IPS-15b (cell line): ENCODE measurements around the gene POMGNT2.

ENCODE experiments used
- H3K27me3 ChIP-seq: one replicate; pipeline ENCODE4 v1.6.1; 2013; ENCODE audit warnings: low read length; ENCODE audit not compliant: control insufficient read depth, insufficient read depth
- H3K36me3 ChIP-seq: one replicate; pipeline ENCODE4 v1.6.1; 2013; ENCODE audit warnings: low read length; ENCODE audit not compliant: control insufficient read depth, insufficient read depth
- H3K4me1 ChIP-seq: one replicate; pipeline ENCODE4 v1.6.1; 2013; ENCODE audit warnings: mild to moderate bottlenecking, low read length; ENCODE audit not compliant: control insufficient read depth, insufficient read depth
- H3K4me3 ChIP-seq: one replicate; pipeline ENCODE4 v1.5.1; 2013; ENCODE audit warnings: low read depth, low read length
- H3K9ac ChIP-seq: one replicate; pipeline ENCODE4 v1.6.1; 2013; ENCODE audit warnings: low read depth, mild to moderate bottlenecking, low read length
- H3K9me3 ChIP-seq: one replicate; pipeline ENCODE4 v1.6.1; 2013; ENCODE audit warnings: mild to moderate bottlenecking, low read length; ENCODE audit not compliant: control insufficient read depth, insufficient read depth

Gene POMGNT2

DNA sequence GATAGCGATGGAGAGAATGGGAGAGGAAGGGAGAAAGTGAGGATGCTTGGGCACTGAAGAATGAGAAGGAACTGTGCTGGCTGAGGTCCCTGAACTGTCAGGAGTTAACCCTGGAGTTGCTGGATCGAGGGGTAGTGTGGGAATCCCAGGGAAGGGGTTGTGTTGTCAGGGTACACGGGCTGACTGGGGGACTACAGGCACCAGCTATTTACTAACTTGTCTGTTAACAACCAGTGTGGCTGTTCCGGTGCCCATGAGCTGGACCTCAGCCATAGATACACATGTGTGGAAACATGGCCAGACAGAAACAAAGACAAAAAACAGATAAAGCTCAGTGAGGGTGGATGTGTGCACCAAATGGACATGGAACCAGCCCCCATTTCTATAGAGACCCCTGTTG lies 71.7 kb downstream of the POMGNT2 start:
- H3K36me3 ChIP-seq = no peaks in the 10 kb centered on the region
- H3K27me3 ChIP-seq = no peaks in the 10 kb centered on the region
- no peak overlapping the region for H3K4me3 ChIP-seq
- no peaks in the 10 kb centered on the region for H3K9me3 ChIP-seq
- no peaks in the 10 kb centered on the region for H3K4me1 ChIP-seq
- H3K9ac ChIP-seq = no peak overlapping the region

DNA sequence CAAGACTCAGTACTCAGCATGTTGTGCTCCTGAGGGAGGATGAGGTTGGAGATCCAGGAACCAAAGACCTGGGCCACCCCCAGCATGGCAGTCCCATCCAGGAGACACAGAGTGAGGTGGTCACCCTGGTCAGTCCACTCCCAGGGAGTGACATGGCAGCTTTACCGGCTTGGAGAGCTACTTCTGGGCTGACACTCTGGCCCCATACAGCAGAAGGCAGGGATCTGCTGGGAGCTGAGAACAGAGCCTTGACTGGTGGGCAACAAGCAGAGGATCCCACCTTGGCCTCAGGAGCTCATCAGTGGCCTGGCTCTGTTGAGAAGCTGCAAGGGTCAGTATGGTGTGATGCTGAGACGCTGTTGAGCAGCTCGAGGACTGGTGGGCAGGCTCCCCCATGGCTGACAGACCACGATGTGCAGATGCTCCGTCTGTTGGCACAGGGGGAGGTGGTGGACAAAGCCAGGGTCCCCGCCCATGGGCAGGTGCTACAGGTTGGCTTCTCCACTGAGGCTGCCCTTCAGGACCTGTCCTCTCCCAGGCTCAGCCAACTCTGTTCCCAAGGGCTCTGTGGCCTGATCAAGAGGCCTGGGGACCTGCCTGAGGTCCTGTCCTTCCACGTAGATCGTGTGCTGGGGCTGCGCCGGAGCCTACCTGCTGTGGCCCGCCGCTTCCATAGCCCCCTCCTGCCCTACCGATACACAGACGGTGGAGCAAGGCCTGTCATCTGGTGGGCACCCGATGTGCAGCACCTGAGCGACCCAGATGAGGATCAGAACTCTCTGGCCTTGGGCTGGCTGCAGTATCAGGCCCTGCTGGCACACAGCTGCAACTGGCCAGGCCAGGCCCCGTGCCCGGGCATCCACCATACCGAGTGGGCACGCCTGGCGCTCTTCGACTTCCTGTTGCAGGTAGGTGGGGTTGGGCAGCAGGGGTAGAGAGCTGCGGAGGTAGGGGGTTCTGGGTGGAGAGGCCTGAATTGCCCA lies 72.9 kb downstream of the POMGNT2 start:
- Histone ChIP-seq H3K4me3 (no peak overlapping the region), H3K4me1 (no peaks in the 10 kb centered on the region), H3K36me3 (no peaks in the 10 kb centered on the region), H3K9me3 (no peaks in the 10 kb centered on the region), H3K27me3 (no peaks in the 10 kb centered on the region), H3K9ac (no peak overlapping the region)

DNA sequence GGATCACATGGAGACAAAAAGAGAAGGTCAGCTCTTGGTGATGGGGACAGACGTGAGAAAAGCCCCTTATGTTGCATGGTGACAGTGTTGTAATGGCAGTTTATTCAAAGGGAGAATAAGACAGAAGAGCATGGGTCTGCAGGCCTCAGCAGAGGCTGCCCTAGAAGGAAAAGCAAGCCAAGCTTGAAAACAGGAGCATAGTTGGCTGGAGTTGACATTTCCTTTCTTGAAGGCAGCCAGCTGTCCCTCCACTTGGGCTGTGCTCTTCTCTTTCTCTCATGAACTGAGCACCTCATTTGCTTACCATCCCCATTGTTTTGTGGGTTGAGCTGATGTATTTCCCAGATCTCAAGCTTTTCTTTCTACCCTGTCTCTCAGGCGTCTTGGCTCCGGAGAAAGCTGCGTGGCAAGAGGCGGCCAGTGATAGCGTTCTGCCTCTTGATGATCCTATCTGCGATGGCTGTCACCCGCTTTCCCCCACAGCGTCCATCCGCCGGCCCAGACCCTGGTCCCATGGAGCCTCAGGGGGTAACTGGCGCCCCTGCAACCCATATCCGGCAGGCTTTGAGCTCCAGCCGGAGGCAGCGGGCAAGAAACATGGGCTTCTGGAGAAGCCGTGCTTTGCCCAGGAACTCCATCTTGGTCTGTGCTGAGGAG lies 73.9 kb downstream of the POMGNT2 start:
- Histone ChIP-seq H3K9ac (no peak overlapping the region), H3K4me3 (no peak overlapping the region), H3K36me3 (no peaks in the 10 kb centered on the region), H3K9me3 (no peaks in the 10 kb centered on the region), H3K4me1 (no peaks in the 10 kb centered on the region), H3K27me3 (no peaks in the 10 kb centered on the region)

DNA sequence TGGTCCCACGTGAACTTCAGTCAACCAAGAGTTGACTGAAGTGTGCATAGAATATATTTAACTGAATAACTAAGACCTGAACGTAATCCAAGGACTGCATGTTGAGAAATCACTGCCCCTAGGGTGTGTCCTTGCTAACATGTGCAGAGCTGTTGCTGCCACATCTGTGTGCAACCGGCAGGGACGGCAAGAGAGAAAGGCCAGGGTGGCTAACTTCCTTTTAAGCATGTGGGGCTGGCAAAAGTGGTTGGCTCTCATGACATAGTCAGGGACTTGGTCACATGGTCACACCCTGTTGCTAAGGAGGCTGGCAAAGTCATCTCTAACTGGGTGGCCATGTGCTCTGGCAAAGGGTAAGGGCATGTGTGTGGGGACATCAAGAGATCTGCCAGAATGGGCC lies 74.4 kb downstream of the POMGNT2 start:
- Histone ChIP-seq H3K36me3 (no peaks in the 10 kb centered on the region), H3K9me3 (no peaks in the 10 kb centered on the region), H3K27me3 (no peaks in the 10 kb centered on the region), H3K4me1 (no peaks in the 10 kb centered on the region), H3K9ac (no peak overlapping the region), H3K4me3 (no peak overlapping the region)

DNA sequence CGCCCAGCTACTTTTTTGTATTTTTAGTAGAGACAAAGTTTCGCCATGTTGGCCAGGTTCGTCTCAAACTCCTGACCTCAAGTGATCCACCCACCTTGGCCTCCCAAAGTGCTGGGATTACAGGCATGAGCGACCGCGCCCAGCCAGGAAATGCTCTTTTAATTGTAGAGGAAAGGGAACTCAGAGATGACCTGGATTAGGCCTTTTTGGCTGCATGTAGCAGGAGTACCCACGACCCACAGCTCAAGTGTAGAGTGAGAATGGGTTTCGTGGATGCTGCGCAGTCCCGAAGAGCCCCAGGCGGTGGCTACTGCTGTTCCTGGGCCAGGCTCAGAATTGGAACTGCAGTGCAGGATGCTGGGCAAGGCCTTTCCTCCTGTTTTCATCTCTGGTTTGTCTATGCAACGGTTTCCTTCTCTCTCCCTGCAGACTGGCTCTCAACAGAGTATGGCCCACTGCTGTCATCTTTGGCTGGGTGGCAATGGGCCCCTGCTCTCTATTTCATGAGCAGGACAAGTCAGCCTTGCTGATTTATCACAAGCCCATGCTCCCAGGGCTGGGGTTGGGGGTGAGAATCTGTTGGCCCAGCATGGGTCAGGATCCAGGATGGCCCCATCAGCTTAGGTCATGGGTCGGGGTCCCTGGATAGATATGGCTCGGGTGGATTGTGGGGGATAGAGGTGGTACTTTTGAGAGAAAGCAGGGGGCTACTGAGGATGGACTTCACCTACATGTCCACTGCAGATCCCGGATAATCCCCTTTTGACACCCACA lies 75.5 kb downstream of the POMGNT2 start:
- no peaks in the 10 kb centered on the region for H3K36me3 ChIP-seq
- no peaks in the 10 kb centered on the region for H3K9me3 ChIP-seq
- no peak overlapping the region for H3K9ac ChIP-seq
- no peak overlapping the region for H3K4me3 ChIP-seq
- peaks cover 2% of the 10 kb centered on the region for H3K4me1 ChIP-seq
- H3K27me3 ChIP-seq = no peaks in the 10 kb centered on the region
